HG02938 (cell line): Measurements from ENCODE around the gene UNK.
"Not testable (repeated sequence)": the region's sequence is repeated elsewhere in the genome, so short reads cannot be mapped to it uniquely, and the experiment has no call there.

Source experiments
- ATAC-seq: cut with Tn5 transposase; IDR thresholded peaks from one replicate; pipeline ENCODE4 v1.9.1; 2021; ENCODE audit warnings: mild to moderate bottlenecking, moderate library complexity; ENCODE audit not compliant: unreplicated experiment

The UNK gene

DNA sequence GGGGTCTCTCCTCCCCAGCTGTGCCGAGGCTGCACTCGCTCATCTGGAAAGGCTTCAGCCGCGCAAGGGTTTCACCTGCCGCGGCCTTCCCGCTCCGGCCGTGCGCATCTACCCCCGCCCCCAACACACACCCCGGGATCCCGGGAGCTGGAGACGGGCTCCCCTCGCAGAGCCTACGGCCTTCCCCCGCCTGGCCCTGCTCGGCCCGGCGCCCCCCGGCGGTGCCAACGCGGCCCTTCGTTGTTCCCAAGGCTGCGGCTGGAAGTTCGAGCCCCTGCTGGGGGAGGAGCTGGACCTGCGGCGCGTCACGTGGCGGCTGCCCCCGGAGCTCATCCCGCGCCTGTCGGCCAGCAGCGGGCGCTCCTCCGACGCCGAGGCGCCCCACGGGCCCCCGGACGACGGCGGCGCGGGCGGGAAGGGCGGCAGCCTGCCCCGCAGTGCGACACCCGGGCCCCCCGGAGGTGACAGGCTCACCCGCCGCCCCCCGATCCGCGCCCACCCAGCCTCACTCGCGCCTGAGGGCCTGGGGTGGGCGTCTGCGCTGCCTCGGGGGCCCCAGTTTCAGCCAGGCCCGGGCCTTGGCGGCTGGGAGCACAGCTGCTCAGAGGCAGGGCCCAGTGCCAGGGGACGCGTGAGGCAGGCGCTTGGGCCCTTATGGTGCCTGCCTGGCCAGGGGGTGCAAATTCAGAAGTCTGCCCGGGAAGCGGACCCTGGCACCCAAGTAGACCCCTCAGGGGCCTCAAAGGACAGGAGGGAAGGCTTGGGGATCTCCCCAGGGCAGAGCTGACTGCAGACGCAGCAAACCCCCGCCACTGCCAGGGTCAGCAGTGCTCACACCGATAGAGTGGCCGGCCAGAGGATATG lies 30.9 kb upstream of the UNK start:
- ATAC-seq: no peak

GRCh38 chr17:75754378-75755204 lies 30.0 kb upstream of the UNK start:
- ATAC-seq: no peak

GRCh38 chr17:75755205-75755901 lies 29.3 kb upstream of the UNK start:
- no peak for ATAC-seq

- ATAC-seq: no peak
Observed at GRCh38 chr17:75755990-75756389, 28.6 kb upstream of the UNK start.

DNA sequence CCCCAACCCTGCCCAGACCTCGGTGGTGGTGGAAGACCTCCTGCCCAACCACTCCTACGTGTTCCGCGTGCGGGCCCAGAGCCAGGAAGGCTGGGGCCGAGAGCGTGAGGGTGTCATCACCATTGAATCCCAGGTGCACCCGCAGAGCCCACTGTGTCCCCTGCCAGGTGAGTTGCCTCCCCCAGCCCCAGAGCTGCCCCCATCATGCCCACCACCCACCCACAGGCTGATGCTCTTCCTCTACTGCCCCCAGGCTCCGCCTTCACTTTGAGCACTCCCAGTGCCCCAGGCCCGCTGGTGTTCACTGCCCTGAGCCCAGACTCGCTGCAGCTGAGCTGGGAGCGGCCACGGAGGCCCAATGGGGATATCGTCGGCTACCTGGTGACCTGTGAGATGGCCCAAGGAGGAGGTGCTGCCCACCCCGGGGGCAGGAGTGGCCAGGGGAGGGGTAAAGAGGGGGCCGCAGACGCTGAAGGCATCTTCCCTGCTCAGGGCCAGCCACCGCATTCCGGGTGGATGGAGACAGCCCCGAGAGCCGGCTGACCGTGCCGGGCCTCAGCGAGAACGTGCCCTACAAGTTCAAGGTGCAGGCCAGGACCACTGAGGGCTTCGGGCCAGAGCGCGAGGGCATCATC lies 28.0 kb upstream of the UNK start:
- ATAC-seq: no peak

GRCh38 chr17:75757086-75757681 lies 27.4 kb upstream of the UNK start:
- no peak for ATAC-seq

DNA sequence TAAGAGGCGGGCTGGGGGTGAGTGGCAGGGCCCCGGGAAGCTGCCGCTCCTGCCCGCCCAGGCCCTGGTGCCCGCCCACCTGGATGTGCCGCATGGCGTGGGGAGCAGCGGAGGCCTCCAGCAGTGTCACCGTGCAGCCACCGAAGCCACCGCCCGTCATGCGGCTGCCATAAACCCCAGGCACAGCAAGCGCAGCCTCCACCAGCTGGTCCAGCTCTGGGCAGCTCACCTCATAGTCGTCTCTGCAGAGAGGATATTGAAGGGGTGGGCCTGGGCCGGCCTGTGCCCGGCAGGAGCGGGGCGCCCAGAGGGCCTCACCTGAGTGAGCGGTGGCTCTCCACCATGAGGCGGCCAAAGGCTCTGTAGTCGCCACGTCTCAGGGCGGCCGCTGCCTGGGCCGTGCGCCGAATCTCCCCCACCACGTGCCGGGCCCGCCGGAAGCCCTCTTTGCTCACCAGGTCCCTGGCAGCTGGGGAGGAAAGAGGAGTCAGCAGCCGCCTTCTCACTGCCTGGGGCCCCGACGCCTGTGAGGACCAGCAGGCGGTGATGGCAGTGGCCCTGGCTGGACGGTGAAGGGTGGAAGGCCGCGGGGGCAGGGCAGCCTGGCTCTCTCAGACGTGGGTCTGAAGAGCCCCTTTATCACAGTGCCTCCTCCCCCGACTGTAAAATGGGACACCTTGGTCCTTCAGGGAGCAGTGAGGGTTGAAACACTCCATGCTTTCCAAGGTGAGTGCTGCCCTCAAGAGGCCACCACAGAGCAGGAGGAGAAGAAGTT lies 26.3 kb upstream of the UNK start:
- ATAC-seq: no peak

GRCh38 chr17:75759457-75759856 lies 25.1 kb upstream of the UNK start:
- ATAC-seq: no peak

DNA sequence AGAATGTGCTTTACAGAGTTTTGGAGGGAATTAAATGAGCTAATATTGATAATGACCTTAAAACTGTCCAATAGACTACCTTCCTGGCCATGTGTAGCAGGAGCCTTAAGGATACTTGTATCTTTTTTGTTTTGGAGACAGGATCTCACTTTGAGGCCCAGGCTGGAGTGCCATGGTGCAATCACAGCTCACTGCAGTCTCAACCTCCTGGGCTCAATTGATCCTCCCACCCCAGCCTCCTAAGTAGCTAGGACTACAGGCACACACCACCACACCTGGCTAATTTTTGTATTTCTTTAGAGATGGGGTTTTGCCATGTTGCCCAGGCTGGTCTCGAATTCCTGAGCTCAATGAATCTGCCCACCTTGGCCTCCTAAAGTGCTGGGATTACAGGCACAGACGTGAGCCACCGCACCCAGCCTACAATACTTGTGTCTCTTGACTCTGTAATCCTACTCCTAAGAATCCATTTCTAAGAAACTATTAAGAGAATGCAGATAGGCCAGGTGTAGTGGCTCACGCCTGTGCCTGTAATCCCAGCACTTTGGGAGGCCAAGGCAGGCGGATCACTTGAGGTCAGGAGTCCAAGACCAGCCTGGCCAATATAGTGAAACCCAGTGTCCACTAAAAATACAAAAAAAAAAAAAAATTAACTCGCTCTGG lies 24.5 kb upstream of the UNK start:
- ATAC-seq: not testable (repeated sequence)

DNA sequence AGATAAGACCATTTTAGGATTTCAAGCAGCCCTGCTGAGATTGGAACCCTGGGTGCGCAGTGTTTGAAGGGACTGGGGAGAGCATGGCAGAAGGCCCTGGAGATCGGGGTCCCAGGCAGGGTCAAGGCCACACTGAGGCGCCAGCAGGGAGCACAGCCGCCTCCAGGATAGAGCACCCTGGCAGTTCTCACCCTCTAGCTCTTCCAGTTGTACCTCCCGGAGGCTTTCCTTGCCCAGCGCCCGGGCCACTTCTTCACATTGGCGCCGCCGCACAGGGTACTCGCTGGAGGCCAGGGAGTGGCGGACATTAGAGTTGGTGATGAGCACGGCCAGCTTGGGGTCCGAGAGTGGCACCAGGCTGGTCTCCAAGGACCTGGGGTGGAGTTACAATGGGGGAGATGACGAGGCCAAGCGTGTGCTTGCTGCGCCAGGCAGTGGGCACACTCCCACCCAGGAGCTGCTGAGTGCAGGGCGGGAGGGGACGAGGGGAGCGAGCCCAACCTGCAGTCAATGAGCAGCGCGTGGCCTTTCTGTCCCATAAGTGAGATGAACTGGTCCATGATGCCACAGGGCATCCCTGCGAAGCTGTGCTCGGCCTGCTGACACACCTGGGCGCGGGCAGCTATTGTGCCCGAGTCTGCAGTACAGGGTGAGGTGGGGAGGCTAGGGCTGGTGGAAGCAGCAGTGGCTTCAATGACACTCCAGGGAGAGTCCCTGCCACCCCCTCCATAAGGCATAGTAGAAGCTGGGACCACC lies 21.9 kb upstream of the UNK start:
- ATAC-seq: no peak

DNA sequence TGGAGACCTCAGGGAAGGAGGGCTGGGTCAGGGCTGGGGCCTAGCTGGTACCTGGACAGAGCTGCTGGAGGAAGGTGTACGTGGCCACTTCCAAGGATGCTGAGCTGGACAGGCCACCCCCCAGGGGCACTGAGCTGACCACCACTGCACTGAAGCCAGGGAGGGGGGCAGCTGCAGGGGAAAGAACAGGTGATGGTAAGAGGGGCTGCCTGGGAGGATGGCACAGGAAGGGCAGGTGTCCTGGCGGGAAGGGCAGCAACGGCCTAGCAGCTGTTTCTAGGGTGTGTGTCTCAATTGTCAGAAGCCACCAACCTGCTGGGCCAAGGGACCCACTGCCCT lies 21.4 kb upstream of the UNK start:
- no peak for ATAC-seq

DNA sequence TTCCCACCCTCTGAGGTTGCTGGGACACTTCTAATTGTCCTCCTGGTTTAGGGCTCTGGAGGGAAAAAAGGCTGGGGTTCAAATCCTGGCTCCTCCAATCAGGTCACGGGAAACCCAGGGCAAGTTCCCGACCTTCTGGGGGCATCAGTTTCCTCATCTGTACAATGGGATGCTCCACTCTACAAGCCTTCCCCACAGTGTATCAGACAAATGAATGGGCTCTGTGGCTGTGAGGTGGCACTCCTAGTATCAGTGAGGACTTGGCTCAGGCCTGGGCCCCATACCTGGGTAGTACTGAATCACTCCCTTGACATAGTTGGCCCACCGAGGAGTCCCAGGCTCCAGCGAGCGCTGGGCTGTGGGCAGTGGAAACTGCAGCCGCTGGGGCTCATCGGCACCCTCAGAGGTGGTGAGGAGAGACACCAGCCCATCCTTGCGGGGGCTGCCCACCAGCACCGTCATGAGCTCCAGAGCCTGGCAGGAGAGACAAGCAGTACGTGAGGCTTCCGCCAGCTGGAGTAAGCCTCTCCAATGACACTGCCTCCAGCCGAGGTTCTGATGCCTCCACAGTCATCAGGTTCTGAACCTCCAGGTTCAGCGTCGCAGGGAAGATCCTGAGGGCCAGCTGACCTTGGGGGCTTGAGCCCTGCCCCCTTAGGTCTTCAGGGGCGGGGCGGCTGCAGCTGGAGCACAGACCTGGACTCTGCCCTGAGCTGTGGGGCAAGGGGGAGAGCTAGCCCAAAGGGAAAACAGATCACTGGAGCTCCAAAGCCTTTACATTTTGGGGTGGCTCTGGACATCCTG lies 20.8 kb upstream of the UNK start:
- no peak for ATAC-seq

GRCh38 chr17:75764417-75764710 lies 20.2 kb upstream of the UNK start:
- ATAC-seq: no peak

- peak; percentile 51 for ATAC-seq
Observed at GRCh38 chr17:75764711-75765421, 19.7 kb upstream of the UNK start, which contains the start of gene GALK1. Gene GALK1, minus strand, starts transcription at chr17:75765192. Its CDS starts 56 bp downstream, at chr17:75765136.

DNA sequence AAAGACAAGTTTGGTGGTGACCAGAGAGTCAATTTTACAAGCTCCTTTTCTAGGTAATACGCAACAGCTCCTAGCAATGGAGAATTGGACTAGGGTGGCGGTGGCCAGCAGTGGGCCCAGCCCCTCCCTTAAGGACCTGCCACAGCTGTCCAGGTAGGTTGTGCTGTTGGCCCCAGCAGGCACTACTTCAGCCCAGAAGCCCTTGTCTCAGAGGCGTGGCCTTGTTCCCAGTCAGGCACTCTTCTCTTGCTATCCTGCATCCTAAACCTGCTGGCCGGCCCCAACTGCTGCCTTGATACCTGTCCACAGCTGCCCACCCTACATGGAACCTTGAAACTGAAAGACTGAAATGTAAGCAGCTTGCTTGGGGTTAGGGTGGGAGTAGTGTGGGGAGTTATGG lies 18.6 kb upstream of the UNK start:
- no peak for ATAC-seq

- ATAC-seq: no peak
Observed at GRCh38 chr17:75767881-75768280, 16.7 kb upstream of the UNK start.

- ATAC-seq: no peak
Observed at GRCh38 chr17:75769536-75769935, 15.1 kb upstream of the UNK start.
